ENCODE measurements around the gene NKD2.

- TF ChIP-seq CTCF (IDR thresholded peaks at IDR 0.05) (no peak), YY1 (IDR thresholded peaks at IDR 0.05; ENCODE audit: low read depth) (no peak), TEAD4 (IDR thresholded peaks at IDR 0.05; ENCODE audit: borderline replicate concordance, insufficient read depth) (no peak), RAD21 (IDR thresholded peaks at IDR 0.05; ENCODE audit: low read length) (no peak), SMC3 (IDR thresholded peaks at IDR 0.05; ENCODE audit: low read depth, low read length) (no peak), PBX3 (IDR thresholded peaks at IDR 0.05) (no peak), POLR2AphosphoS5 (IDR thresholded peaks at IDR 0.05; ENCODE audit: low read depth, low read length) (no peak), SIN3A (IDR thresholded peaks at IDR 0.05; ENCODE audit: borderline replicate concordance, low read depth, low read length) (no peak), EP300 (IDR thresholded peaks at IDR 0.05; ENCODE audit: borderline replicate concordance in 1 of 2, low read depth in 1 of 2, low read length in 1 of 2) (no peak), EZH2phosphoT487 (IDR thresholded peaks at IDR 0.05; ENCODE audit: borderline replicate concordance, low read depth) (no peak), JUND (IDR thresholded peaks at IDR 0.05) (no peak)
These were observed 77.5 kb downstream of the NKD2 start for GRCh38 chr5:1086137-1086536.
